Right ventricle myocardium superior (tissue), 1 donor: ENCODE measurements around the gene FADS1. TPM values are rescaled to one million over a fixed set of nuclear protein-coding genes. Genes with fewer than 3 reads are reported as not detected.

ENCODE experiments used
- ATAC-seq: fragments of 200-7000 bp; cut with Tn5 transposase; one replicate; pipeline ENCODE4 v1.9.1; 2020; ENCODE audit warnings: mild to moderate bottlenecking; ENCODE audit not compliant: poor library complexity
- DNase-seq: peaks from one replicate; pipeline ENCODE4 v3.0.0-alpha.2; 2020
- intact Hi-C: fragments of 100-400 bp; cut with DNase I; formaldehyde crosslinking; loops from one replicate; pipeline ENCODE4 v1.11.2; 2022
- total RNA-seq: library from RNA; stranded (reverse); fragmentation: NEBNext Ultra II Directional; extraction: Animal tissue kit (Norgen Biotek cat#: 25700); gene quantifications from one replicate; pipeline ENCODE4 v1.2.1, GENCODE V29; 2021
- donor health status: DM: no; HTN: yes; CAD: no; lungs with severe emphysema.

The FADS1 gene
- total RNA-seq, 1 donor from 2014 or later = 21.3 TPM

GRCh38 chr11:61785837-61786402 is 30.9 kb downstream of the FADS1 start:
- DNase-seq (no peak), ATAC-seq (no peak)
- intact Hi-C loops = no loop called here

GRCh38 chr11:61784506-61784805 is 32.3 kb downstream of the FADS1 start:
- DNase-seq = no peak
- intact Hi-C loops = no loop called here
- no peak for ATAC-seq

DNA sequence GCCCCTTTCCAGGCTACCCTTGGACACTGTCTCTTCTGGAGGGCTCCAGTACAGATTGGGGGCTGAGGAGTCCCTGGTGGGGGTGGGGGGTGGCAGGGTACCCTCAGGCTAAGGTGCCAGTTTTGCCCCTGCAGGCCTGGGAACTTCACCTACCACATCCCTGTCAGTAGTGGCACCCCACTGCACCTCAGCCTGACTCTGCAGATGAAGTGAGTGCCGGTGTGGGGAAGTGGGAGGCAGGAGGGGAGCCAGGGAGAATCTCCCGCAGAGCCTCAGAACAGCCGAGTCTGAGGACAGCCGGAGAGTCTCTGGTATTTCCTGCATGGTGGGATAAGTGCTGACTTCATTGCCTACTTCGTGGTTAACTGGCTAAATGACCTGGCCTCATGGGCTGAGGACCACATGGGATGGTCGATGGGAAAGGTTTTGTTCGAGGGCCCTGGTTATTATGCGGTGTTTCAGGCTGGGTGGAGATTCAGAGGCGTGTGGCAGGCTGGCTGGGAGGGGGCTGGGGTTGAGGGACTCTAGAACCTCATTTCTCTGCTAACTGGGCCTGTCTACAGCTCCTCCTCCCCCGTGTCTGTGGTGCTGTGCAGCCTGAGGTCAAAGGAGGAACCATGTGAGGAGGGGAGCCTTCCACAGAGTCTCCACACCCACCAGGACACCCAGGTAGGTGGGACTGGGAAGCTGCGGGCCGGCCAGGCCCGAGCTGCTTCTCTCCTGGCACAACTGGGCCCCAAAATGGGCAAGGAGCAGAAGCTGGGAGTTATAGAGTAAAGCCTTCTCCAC is 32.9 kb downstream of the FADS1 start:
- intact Hi-C loops = no loop called here
- ATAC-seq (no peak), DNase-seq (no peak)

DNA sequence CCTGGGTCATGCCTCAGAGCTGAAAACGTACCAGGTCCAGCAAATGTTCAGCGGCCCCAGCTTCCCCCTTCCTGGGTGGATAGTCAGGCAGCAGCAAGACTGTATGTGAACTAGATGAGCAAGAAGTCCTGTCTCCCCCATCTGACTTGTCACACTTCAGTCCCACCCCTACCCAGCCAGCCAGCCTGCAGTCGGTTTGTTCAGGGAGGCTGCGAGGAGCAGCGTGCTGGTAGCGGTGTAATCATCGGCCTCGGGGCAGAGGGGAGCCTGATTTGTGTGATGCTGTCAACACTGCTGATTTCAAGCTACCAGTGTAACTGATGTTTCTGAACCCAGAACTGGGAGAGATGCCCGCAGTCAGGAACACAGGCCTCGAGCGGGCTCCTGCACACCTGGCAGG is 34.0 kb downstream of the FADS1 start:
- ATAC-seq = no peak
- DNase-seq = no peak
- intact Hi-C loops = no loop called here

DNA sequence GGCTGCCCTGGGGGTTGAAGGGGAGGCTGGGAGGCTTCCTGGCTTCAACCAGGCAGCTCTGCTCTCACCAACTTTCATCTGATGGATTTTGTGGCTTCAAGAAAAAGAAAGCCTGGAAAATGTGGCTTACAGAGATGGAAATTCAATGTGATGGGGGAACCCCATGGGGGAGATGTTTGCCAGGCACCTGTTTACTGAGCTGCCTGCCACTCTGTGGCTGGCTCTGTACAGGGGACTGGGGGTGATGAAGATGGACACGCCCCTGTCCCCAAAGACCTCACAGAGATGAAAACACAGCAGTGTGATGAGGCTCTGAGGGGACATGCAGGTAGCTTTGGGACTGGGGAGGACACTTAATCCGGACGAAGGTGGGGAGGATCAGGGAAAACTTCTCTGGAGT is 34.5 kb downstream of the FADS1 start:
- no peak for DNase-seq
- no peak for ATAC-seq
- intact Hi-C loops = no loop called here

- intact Hi-C loops = no loop called here
- no peak for DNase-seq
- ATAC-seq = no peak
These were observed 35.2 kb downstream of the FADS1 start for GRCh38 chr11:61781585-61781984.

DNA sequence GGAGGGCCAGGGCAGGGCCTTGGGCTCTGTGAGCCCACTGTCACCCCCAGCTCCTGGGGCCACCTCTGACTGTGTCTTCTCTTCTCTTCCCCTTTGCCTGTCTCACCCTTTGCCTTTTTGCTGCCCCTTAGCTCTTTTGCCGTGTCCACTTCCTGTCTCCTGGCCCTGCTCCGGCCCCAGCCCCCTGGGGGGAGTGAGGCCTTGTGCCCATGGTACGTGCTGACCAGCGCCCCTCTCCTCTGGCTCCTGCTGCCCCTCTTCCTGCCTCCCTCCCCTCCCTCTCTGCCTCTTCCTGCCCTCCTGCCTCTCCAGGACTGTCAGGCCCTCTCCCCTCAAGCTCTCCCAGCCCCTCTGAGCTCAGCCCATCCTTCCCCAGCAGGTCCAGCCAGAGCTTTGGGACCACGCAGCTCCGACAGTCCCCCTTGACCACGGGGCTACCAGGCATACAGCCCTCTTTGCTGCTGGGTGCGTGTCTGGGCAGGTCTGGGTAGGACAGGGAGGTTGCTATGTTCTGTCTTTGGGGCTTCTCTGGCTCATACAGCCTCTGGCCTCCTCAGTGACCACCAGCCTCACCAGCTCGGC is 36.1 kb downstream of the FADS1 start:
- ATAC-seq = no peak
- DNase-seq = no peak
- intact Hi-C loops = no loop called here

DNA sequence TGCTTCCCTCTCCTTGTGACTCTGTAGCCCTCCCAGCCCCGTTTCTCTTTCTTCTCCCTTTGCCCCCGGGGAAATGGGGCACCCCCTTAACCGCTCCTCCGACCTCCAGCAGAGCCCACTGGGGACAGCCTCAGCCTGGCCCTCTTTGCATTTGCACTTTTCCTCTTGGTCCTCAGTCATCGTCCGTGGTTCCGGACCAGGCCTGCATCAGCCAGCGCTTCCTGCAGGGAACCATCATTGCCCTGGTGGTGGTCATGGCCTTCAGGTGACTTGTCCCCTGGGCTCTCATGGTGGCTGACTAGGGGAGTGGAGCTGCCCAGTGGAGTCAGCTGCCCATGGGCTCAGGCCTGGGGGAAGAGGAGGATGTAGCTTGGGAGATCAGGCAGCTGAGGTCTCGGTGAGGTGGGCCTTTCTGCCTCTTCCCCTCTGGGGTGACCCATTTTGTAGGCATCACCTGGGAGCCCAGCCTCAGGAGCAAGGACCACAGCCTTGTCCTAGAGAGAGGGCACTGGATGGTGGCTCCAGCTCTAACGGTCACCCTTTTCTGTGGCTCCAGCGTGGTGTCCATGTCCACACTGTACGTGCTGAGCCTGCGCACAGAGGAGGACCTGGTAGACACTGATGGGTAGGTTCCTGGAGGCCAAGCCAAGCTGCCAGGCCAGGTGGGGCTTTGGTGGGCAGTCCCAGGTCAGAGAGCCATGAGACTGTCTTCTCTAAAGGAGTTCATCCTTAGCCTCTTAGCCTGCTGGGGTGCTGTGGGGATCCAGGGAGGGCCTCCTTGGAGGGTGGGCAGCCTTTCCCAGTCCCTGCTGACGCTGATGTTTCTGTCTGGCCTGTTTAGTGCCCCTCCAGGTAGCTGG is 36.9 kb downstream of the FADS1 start:
- intact Hi-C loops = no loop called here
- ATAC-seq (no peak), DNase-seq (no peak)

DNA sequence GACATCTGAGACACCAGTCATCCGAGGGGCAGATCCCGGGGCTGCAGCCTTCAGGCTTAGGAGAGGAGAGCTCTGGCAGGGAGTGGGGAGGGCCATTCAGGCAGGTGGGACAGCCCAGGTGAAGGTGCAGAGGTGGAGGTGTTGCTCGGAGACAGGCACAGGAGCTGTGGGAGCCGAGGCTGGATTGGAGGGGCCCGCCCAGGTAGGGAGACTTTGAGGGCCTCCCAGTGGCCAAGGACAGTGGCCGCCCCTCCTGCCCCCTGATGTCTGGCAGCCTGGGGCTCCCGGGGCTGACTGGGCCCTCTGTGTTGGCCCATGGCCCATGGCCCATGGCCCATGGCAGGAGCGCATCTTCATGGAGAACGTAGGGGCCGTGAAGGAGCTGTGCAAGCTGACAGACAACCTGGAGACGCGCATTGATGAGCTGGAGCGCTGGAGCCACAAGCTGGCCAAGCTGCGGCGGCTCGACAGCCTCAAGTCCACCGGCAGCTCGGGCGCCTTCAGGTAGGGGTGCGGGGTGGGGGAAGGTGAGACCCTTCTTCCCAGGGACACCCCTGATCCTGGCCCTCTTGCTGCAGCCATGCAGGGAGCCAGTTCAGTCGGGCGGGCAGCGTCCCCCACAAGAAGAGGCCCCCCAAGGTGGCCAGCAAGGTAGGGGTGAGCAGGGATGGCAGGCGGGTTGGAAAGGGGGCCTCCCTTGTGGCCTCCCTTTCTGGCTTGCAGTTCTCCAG is 37.7 kb downstream of the FADS1 start:
- intact Hi-C loops = no loop called here
- DNase-seq (no peak), ATAC-seq (no peak)

DNA sequence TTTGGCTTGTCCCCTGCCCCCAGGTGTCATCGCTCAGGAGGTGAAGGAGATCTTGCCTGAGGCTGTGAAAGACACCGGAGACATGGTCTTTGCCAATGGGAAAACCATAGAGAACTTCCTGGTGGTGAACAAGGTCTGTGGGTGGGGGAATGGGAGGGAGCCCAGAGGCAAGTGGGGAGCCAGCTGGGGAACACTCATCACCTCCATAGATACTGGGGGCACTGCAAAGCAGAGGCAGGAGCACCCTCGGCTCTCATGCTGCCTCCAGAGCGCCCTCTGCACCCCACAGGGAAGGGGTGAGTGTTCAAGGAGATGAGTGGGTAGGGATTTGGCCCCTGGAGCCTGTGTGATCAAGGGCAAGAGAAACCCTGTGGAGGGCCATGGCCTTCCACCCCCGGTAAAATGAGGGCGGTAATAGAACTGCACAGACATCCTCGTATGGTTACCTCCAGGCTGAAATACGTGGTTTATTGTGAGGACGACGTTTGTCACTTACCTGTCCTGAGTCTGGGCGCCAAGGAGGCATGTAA is 38.4 kb downstream of the FADS1 start:
- no peak for DNase-seq
- no peak for ATAC-seq
- intact Hi-C loops = no loop called here

GRCh38 chr11:61777234-61778090 is 39.3 kb downstream of the FADS1 start:
- ATAC-seq (peak; percentile 80), DNase-seq (peak; percentile 69)
- intact Hi-C loops = no loop called here

DNA sequence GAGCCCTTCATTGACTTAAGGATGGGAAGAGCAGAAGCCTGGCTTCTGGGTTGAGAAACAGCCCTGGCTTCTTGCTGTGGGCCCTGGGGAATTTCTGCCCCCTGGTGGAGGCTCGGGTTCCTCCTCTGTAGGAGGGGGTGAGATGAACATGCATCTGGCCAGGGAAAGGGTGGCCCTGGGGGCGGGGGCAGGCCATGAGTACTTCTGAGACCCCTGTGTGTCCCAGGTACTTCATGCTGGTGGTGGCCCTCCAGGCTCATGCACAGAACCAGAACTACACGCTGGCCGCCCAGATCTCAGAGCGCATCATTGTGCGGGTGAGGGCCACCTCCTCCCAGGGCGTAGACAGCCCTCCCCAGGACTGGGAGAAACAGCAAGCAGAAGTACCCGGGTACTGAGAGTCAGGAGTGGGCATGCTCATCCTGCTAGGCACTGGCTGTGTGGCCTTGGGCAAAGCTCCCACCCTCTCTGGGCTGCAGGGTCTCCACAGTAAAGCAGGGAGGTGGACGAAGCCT is 40.2 kb downstream of the FADS1 start:
- peak; percentile 51 for ATAC-seq
- no peak for DNase-seq
- intact Hi-C loops = no loop called here

GRCh38 chr11:61775606-61776554 is 40.9 kb downstream of the FADS1 start:
- ATAC-seq (no peak), DNase-seq (no peak)
- intact Hi-C loops = no loop called here

DNA sequence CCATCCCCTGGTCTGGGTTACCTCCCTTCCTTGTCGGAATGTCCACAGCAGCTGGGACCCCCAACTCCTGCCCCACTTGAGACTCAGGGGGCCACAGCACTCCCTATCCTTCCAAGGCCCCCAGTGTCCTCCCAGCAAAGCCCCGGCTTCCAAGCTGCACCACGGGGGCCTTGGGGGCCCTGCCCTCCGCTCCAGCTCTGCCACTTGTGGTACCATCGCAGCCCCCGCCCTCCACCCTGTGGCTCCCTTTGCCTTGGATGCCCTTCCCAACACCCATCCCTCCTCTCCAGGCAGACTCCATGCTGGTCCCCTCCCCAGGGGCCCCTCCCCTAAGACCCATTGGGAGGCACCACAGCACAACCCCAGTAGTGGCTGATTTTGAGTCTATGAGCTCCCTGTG is 41.7 kb downstream of the FADS1 start:
- no peak for ATAC-seq
- intact Hi-C loops = no loop called here
- no peak for DNase-seq

GRCh38 chr11:61774411-61774810 is 42.4 kb downstream of the FADS1 start:
- intact Hi-C loops = no loop called here
- ATAC-seq = no peak
- DNase-seq = no peak

- DNase-seq (no peak), ATAC-seq (no peak)
- intact Hi-C loops = no loop called here
These were observed 43.0 kb downstream of the FADS1 start for GRCh38 chr11:61773809-61774208.

DNA sequence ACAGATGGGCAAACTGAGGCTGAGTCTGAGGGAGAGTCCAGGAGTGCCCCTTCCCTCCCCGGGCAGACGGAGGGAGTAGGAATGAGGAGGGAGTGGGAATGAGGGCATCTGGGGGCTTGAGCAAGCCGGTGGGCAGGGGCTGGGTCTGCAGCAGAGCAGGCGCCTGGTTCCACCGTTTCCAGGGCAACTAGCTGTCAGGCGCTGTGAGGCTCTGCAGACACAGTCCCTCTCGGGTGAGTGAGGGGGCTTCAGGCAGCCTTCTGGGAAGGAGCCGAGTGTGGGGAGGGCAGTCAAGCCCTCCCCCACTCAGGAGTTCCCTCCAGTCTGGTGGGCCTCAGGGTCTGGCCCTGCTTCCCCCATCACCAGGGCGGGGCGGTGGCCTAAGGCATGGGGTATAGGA is 43.4 kb downstream of the FADS1 start:
- ATAC-seq (no peak), DNase-seq (no peak)
- intact Hi-C loops = no loop called here
